Left ventricle myocardium superior (tissue), 1 donor: ENCODE data around the gene CACFD1. TPM values are rescaled to one million over a fixed set of nuclear protein-coding genes. Genes with fewer than 3 reads are reported as not detected.
A peak's percentile ranks its signal among the peaks of the same experiment; 100 is the strongest.

Experiments used
- ATAC-seq: fragments of 200-7000 bp; cut with Tn5 transposase; one replicate; pipeline ENCODE4 v1.9.1; 2020; ENCODE audit warnings: mild to moderate bottlenecking, moderate library complexity
- DNase-seq: peaks from one replicate; pipeline ENCODE4 v3.0.0-alpha.2; 2020
- intact Hi-C: fragments of 100-400 bp; cut with micrococcal nuclease; formaldehyde crosslinking; loops from one replicate; pipeline ENCODE4 v1.11.0; 2022
- total RNA-seq: library from RNA; stranded (reverse); fragmentation: NEBNext Ultra II Directional; extraction: Animal tissue kit (Norgen Biotek cat#: 25700); gene quantifications from one replicate; pipeline ENCODE4 v1.2.1, GENCODE V29; 2021
- donor health status: DM: no; HTN: yes; CAD: no; lungs with severe emphysema.

CACFD1 gene
- total RNA-seq, 1 donor from 2014 or later, result 11.8 TPM

DNA sequence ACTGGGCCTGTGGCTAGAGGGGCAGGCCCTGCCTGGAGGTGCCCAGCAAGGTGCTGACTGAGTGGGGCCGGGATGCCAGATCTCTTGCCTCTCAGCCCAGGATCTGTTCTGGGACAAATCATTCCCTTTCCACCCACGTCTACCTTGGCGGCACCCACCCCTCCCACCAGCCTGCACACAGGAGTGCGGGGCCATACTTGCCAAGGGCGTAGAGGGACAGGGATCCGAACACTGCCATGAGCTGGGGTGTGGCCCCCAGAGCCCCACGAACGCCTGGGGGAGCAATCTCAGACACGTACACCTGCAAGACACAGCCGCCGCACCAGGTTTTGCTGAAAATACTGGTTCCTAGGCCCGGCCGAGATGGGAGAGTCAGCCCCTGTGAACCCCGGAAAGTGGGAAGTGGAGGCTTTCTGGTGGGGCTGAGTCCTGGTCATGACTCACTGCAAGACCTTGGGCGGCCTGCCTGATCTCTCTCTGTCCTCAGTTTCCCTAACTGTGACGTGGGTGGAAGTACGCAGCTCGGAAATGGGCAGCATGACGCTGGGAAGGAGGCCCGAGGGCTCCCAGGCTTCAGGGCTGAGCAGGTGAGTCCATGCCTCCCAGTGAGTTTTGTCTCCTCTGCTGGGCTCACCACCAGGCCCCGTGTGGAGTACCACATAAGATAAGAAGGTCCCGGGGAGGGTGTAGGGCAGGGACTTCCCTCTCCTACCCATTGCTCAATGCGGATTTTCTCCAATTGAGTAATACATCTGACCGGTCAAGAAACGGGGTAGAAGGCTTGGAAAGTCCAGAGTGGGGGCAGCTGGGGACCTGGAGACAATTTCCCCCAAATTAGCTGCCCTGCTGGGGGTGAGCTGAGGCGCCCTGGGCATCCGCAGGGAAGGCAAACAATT is 16.5 kb downstream of the CACFD1 start:
- intact Hi-C loops, result no loop called here
- no peak for ATAC-seq
- no peak for DNase-seq

DNA sequence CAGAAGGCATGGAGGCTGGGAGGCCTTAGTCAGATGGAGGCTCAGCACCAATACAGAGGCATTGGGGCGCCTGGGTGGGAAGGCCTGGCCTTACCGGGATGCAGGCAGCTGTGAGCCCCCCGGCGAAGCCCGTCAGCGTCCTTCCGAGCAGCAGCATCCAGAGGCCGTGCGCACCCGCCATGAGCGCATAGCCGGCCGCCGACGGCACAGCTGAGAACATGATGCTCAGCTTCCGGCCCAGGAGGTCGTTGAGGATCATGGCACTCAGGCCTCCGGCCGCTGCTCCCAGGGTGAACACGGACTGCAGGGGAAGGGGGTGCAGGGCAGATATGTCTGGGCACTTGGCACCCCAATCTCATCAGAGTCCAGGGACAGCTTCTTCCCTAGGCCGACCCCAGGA is 17.2 kb downstream of the CACFD1 start:
- ATAC-seq (no peak), DNase-seq (peak; percentile 8)
- intact Hi-C loops, result no loop called here

DNA sequence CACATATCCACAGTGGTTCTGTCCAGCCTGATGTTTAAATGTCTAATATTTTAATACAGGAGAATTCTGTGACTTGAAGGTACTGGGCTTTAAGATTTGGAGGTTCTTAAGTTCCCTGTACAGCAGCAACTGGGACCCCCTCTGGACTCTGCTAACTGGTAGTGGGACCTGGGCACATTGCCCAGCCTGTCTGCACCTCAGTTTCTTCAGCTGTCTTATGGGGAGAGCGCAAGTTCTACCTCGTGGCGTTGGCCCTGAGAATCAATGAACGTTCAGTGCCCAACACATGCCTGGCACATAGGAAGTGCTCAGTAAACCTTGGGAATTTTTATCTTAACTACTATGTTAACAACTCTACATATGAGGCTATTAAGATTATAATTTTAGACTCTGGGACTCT is 17.7 kb downstream of the CACFD1 start:
- ATAC-seq (no peak), DNase-seq (peak; percentile 20)
- intact Hi-C loops, result no loop called here

DNA sequence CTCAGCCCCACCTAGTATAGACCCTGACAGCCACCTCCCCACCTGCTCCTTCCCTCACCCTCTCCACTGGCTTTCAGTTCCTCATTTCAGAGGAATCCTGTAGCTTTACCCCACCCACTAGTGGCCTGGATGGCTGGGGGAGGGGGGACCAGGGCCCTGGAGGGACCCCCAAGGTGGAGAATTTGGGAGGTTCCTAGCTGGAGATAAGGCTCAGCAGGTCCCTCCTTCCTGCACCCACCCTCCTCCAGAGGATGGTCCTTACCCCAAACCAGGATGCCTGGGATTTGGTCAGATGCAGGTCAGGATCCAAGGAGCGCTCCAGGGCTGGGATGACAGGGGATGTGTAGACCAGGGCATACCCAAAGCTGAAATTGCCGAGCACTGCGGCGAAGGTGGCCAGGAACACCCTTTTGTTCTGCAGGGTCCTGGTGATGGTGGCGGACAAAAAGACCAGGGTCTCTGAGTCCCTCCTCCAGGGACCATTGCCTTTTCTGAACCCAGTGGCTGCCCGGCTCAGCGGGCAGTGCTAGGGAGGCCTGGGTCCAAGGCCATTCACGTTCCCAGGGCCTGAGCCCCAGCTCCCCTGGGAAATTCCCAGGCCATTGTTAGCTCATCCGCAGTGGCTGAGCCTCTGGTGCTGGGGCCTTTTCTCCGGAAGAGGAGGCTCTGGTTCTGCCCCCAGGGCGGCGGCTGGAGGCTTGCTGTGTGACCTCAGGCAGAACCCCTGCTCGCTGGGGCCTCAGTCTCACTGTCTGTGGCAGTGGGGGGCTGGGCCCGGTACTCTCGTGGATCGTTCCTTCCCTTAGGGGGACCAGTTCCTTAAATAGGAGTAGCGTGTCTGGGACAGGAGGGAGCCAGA is 18.4 kb downstream of the CACFD1 start:
- intact Hi-C loops, result no loop called here
- ATAC-seq (peak; percentile 35), DNase-seq (peak; percentile 51)

DNA sequence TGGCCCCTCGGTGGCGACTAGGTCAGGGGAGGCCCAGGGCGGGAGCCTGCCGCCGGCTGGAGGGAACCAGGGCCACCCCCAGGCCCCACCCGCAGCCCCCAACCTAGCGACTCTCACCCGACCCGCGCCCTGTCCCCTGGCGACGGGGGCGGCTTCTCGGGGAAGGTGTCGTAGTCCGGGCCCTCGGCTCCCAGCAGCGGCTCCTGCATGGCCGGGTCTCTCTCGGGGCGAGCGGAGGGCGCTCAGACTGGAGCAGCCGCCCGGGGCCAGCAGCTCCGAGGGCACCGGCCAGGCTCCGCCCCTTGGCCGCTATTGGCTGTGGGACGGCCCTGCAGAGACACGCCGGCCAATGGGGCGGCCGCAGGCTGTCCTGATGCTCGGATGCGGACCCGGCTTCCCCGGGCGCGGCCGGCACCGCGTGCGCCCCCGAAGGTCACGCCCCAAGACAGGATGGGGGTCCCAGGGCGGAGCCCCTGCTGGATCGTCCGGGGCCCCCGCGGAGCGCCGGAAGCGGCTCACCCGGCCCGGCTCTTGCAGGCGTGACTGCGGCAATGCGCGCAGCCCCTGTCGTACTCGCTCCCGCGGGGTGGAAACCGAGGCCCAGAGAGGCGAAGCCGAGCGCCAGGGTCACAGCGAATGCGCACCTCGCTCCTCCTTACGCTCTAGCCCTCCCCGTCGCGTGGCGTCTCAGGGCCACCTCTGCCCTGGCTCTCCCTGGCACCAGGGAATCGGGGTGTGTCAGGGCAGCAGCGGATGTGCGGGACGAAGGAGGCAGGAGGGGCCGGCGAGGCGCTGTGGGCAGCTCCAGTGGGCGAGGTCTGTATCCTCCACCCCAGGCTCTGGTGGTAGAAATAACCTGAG is 19.3 kb downstream of the CACFD1 start, which contains the start of gene SLC2A6:
SLC2A6 (minus strand) TSS at position 249 of the 861 bp plus-strand sequence; CDS start at position 209, 40 bp downstream.
- intact Hi-C loops, result no loop called here

DNA sequence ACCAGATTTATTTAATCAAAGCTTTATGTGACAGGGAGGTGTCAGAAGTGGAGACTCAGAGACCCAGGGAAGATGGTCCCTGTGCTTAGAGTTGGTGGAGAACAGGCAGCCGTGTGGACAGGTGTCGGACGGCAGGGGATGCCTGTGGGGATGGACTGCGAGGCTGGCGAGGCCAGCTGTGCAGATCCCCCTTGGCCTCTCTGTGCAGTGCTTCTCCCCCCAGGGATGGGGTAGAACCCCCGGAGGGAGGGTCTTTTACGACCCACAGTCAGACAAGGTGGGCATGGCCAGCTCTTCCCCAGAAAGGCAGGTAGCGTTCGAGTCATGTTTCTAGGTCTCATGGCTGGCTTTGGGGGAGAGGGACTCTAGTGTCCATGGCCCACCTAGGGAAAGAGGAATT is 23.8 kb downstream of the CACFD1 start:
- ATAC-seq, result no peak
- intact Hi-C loops, result loop anchor here (10.0 kb wide), 2 partner anchors 79 to 299 kb away; no protein-coding TSS in a partner anchor
- peak; percentile 10 for DNase-seq

More for the DNA sequence above, 19.3 kb downstream of the CACFD1 start, which contains the start of gene SLC2A6:
- DNase-seq (peak; percentile 94), ATAC-seq (peak; percentile 99)

DNA sequence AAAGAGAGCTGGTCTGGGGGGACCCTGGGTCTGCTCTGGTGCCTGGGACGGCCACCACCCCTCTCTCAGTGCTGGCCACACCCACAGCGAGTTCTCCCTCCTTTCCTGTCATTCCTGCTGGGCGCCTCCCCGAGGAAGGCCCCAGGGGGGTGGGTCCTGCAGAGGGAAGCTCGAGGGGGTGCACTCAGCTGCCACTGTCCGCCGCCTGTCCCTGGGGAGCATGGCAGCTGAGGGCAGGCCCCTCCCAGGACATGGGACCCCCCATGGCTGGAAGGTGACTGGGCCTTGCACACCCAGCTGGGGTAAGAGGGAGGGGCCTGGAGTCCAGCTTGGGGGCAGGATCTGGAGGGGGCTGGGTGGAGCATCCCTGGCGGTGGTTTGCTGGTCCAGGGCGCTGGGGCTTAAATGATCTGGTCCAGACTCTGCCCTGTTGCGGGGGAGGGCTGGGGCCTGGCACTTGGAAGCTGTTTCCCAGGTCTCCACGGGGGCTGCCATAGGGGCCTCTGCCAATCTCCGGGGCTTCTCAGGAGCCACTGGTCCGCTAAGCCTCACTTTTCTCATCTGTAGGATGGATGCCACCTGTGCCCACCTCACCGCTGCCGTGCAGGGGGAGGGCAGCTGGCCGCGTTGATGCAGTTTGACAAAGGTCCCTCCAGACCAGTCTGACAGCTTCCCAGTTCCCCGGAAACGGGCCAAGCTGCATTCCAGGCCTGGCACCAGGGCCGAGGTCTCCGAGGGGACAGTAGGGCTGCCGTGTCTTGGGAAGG is 25.1 kb downstream of the CACFD1 start:
- peak; percentile 23 for DNase-seq
- intact Hi-C loops, result loop anchor here (10.0 kb wide), 2 partner anchors 80 to 300 kb away; no protein-coding TSS in a partner anchor
- no peak for ATAC-seq

DNA sequence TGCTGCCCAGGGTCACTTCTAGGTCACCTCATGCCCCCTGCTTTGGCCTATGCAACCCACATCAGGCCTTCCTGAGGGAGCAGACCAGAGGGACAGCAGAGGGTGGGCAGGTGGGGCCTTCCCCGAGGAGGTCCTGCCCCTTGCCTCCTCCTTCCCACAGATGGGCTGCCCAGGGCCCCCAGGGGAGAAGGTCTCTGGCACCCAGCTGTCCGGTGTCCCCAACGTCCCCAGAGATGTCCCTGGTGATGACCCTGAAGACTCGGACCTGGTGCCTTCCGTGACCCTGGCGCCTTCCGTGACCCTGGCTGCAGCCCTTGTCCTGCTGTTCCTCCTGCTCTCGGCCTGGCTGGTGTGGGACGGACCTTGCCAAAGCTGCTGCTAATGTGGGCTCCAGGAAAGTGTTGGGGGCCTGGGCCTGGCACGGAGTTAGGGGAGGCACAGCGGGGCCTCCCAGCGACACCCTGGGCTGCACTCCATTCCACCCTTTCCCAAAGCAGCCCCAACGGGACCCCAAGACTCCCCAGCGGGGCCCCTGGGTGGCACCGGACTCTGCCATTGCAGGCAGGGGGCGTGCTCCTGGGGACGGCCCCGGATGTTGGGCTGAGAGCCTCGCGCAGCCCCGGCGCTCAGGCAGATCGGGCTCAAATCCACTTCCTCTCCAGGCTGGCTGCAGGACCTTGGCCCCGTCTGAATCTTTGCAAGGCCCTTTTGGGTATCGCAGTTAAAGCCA is 25.9 kb downstream of the CACFD1 start:
- peak; percentile 26 for DNase-seq
- ATAC-seq, result peak; percentile 7
- intact Hi-C loops, result loop anchor here (10.0 kb wide), 2 partner anchors 81 to 301 kb away; no protein-coding TSS in a partner anchor

DNA sequence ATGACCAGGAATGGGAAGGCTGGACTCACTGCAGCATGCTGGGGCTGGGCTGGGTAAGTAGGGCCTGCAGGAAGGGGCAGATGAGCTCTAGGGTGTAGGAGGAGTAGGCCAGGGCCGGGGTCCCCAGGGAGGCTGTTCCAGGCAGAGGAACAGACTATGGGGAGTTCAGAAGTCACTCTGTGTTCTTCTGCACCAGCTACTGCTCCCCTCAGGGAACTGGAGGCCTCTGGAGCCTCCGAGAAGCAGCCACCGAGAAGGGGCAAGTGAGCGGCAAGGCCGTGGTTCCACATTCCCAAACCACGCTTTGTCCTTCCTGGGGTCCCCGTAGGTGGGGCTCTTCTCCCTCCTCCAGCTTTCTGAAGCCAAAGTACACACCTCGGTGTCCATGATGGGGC is 27.6 kb downstream of the CACFD1 start:
- DNase-seq, result no peak
- intact Hi-C loops, result loop anchor here (10.0 kb wide), 2 partner anchors 83 to 303 kb away; no protein-coding TSS in a partner anchor
- no peak for ATAC-seq

DNA sequence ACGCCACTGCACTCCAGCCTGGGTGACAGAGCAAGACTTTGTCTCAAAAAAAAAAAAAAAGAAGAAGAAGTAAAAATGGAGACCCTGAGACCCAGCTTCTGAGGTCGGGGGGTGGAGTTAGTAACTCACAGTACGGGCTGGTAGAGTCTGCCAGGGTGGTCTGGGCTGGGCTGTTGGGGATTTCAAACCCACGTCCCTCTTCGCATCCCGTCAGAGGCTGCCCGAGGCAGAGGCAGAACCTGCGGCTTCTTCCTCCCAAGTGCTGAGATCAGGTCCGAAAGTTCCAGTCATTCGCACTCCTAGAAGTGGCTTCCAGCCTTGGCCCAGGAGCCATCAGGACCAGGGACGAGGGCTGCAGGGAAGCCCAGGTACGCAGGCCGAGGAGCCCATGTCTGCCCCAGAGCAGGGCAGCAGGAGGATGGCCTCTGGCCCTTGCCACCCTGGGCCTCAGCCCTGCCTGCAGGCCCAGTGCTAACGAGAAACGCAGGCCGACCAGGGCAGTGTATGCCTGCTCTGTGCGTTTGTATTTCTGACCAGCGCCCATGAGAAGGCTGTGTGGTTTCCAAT is 29.0 kb downstream of the CACFD1 start:
- ATAC-seq (no peak), DNase-seq (peak; percentile 20)
- intact Hi-C loops, result loop anchor here (10.0 kb wide), 2 partner anchors 84 to 304 kb away; no protein-coding TSS in a partner anchor

DNA sequence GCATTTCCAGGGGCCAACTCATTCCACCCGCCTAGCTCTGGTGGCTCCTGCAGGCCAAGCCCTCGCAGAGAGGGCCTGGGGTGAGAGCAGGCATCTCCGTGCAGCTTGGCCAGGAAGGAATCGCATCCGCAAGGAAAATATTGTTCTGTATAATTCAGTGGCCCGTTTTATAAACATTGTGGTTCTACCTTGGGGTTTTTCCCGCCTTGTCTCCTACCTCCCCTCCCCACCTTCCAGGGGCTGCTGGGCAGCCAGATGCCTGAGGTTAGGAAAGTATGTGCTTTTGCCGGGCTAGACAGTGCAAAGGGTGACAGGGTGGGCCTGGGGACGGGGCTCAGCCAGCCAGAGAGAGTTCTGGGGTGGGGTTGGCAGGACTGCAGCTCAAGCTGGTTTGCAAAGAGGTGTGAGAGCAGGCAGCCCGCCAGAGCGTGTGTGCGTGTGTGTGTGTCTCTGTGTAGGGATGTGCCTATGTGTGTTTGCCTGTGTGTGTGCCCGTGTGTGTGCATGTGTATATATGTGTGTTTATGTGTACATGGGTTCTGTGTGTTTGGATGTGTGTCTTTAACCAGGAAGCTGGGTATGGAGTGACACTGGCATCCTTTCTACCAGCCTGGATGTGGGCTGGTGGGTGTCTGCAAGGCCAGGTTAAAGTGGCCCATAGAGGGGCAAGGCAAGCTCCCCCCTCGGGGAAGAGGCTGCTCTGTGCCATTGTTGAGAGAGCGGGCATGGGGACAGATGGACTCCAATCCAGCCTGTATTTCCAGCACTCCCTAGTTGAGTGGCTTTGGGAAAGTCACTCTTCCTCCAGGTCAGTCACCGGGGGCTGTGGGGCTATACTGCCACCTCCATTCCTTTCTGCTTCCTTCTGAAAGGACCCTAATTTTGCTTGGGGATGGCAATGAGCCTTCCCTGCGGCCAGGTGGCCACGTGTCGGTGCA is 29.7 kb downstream of the CACFD1 start:
- DNase-seq, result peak; percentile 25
- intact Hi-C loops, result loop anchor here (10.0 kb wide), 2 partner anchors 85 to 305 kb away; no protein-coding TSS in a partner anchor
- ATAC-seq, result no peak

DNA sequence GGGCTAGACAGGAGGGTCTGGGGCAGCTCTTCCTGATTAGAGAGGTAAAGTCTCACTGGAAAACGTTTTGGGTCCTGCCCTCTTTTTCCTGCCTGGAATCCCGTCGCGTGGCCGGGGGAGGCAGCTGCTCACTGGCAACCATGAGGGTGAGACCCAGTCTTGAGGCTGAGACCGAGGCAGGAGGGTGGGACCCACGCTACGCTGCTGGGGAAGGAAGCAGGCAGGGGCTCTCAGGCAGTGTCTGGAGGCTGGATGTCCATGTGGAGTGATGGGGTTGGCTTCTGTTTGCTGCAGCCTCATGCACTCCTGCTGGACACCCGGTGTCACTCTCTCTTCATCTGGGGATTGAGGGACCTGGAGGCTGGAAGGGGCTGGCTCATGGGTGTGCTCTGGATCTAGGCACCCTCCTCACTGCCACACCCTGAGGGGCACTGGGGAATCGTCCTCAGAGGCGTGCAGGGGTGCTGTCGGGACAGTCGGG is 30.5 kb downstream of the CACFD1 start:
- intact Hi-C loops, result no loop called here
- peak; percentile 20 for DNase-seq
- ATAC-seq, result no peak

DNA sequence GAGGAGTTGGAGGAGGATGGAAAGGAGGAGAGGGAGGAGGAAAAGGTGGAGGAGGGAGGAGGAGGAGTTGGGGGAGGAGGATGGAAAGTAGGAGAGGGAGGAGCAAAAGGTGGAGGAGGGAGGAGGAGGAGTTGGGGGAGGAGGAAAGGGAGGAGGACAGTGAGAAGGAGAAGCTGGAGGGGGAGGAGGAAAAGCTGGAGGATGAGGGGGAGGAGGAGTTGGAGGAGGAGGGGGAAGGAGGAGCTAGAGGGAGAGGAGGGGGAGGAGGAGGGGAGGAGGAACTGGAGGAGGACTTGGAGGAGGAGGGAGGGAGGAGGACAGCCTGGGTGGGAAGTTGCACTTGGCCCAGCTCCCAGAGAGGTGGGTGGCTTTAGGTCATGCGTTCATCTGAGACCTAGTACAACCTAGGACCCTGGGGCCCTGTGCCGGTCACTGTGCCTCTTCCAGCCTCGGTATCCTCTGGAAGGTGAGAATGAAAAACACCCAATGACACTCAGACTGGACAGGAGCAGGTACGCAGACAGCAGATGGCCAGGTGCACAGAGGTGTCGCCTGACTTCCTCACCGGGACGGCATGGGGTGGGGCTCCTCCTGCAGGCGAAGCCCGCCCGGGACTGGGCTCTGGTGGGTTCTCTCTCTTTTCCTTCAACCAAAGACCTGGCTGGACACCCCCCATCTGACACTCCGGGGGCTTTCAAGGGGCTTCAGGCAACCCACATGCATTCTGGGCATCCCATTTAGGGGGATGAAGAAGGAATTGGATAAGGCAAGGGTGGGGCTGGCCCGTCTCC is 31.3 kb downstream of the CACFD1 start:
- intact Hi-C loops, result no loop called here
- ATAC-seq (no peak), DNase-seq (peak; percentile 22)

DNA sequence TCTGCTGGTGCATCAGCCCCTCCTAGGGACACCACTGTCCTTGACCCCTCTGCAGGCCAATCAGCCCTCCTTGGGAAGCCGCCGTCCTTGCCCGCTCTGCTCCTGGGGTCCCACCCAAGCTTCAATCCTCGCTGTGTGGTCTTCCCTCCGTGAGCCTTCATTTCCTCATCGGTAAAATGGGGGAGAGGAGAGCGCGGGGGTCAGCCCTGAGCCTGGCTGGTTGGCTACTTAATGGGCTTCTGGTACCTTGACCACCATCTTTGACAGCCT is 31.8 kb downstream of the CACFD1 start:
- intact Hi-C loops, result no loop called here
- DNase-seq (no peak), ATAC-seq (no peak)
